Activated CD8-positive, alpha-beta memory T cell treated with anti-CD3 and anti-CD28 coated beads for 1 hour (primary cell): ENCODE results near the gene MAGEA12.
"Not testable (repeated sequence)": the region's sequence is repeated elsewhere in the genome, so short reads cannot be mapped to it uniquely, and the experiment has no call there.

Experiments
- DNase-seq, 2 donors: peaks; one replicate each; pipeline ENCODE4 v3.0.0-alpha.2; 2020; ENCODE audit warnings: low read depth in 1 of 2; ENCODE audit errors: extremely low read depth in 1 of 2

Gene MAGEA12, protein sequence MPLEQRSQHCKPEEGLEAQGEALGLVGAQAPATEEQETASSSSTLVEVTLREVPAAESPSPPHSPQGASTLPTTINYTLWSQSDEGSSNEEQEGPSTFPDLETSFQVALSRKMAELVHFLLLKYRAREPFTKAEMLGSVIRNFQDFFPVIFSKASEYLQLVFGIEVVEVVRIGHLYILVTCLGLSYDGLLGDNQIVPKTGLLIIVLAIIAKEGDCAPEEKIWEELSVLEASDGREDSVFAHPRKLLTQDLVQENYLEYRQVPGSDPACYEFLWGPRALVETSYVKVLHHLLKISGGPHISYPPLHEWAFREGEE

DNA sequence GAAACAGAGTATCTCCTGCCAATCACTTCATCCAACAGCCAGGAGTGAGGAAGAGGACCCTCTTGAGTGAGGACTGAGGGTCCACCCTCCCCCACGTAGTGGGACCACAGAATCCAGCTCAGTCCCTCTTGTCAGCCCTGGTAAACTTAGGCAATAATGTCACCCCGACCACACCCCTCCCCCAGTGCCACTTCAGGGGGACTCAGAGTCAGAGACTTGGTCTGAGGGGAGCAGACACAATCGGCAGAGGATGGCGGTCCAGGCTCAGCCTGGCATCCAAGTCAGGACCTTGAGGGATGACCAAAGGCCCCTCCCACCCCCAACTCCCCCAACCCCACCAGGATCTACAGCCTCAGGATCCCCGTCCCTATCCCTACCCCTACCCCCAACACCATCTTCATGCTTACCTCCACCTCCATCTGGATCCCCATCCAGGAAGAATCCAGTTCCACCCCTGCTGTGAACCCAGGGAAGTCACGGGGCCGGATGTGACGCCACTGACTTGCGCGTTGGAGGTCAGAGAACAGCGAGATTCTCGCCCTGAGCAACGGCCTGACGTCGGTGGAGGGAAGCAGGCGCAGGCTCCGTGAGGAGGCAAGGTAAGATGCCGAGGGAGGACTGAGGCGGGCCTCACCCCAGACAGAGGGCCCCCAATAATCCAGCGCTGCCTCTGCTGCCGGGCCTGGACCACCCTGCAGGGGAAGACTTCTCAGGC, at the start of gene MAGEA12, which contains the start of gene CSAG1:
Gene MAGEA12, plus strand, starts transcription at position 497 of the 715 bp plus-strand sequence. CDS start 2,405 bp downstream, outside the sequence.
Gene CSAG1, minus strand, starts transcription at position 461 of the 715 bp plus-strand sequence. CDS start 1,261 bp downstream, outside the sequence.
- DNase-seq = no peak

DNA sequence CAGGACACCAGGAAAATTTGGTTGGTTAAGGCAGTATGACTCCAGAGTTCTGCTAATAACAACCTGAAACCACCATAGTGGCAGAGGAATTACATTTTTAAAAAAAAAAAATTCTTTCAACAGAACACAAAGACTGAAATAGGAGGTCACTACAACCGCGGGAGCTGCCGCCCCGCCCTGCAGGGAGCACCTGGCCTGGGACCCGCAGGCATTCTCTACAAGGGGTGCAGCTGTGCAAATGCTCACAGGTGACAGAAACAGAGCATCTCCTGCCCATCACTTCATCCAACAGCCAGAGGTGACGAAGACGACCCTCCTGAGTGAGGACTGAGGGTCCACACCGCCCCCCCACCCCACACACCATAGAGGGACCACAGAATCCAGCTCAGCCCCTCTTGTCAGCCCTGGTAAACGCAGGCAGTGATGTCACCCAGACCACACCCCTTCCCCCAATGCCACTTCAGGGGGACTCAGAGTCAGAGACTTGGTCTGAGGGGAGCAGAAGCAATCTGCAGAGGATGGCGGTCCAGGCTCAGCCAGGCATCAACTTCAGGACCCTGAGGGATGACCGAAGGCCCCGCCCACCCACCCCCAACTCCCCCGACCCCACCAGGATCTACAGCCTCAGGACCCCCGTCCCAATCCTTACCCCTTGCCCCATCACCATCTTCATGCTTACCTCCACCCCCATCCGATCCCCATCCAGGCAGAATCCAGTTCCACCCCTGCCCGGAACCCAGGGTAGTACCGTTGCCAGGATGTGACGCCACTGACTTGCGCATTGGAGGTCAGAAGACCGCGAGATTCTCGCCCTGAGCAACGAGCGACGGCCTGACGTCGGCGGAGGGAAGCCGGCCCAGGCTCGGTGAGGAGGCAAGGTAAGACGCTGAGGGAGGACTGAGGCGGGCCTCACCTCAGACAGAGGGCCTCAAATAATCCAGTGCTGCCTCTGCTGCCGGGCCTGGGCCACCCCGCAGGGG, 35.3 kb upstream of the MAGEA12 start, which contains the start of gene MAGEA3:
Gene MAGEA3, plus strand, starts transcription at position 843 of the 980 bp plus-strand sequence. CDS start 2,039 bp downstream, outside the sequence.
- not testable (repeated sequence) for DNase-seq

DNA sequence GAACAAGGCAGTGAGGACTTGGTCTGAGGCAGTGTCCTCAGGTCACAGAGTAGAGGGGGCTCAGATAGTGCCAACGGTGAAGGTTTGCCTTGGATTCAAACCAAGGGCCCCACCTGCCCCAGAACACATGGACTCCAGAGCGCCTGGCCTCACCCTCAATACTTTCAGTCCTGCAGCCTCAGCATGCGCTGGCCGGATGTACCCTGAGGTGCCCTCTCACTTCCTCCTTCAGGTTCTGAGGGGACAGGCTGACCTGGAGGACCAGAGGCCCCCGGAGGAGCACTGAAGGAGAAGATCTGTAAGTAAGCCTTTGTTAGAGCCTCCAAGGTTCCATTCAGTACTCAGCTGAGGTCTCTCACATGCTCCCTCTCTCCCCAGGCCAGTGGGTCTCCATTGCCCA, 33.2 kb upstream of the MAGEA12 start:
- DNase-seq = not testable (repeated sequence)

DNA sequence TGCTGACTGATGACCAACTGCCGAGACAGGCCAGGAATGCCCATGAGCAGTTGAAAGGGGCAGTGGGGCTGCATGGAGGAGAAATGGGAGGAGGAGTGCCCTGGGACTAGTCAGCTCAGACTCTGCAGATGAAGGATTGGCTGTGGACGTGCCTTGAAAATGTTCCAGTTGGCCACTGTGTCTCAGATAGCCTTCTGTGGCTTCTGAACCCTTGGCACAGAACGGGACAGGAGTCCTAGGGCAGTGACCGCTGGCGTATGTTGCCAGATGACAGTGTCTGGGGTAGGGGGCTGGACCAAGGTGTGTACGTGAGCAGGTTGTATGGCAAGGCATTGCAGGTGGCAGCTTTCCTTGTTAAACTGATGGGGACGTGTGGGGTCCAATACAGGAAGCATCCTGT, 27.1 kb upstream of the MAGEA12 start:
- not testable (repeated sequence) for DNase-seq

DNA sequence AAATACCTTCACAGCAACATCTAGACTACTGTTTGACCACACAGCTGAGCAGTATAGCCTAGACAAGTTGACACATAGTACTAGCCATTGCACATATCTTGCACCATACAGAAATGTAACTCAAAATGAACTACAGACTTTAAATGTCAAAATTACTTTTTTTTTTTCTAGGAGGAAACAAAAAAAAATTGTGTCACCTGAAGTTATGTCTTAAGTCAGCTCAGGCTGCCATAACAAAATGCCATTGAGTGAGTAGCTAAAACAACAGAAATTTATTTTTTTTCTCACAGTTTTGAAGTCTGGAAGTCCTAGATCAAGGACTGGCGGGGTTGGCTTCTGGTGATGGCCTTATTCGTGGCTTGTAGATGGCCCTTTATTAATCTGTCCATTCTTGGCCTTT, 24.4 kb upstream of the MAGEA12 start, which contains the start of gene CSAG2:
Gene CSAG2, minus strand, starts transcription at position 101 of the 400 bp plus-strand sequence. CDS start 161 bp downstream, outside the sequence.
- not testable (repeated sequence) for DNase-seq

DNA sequence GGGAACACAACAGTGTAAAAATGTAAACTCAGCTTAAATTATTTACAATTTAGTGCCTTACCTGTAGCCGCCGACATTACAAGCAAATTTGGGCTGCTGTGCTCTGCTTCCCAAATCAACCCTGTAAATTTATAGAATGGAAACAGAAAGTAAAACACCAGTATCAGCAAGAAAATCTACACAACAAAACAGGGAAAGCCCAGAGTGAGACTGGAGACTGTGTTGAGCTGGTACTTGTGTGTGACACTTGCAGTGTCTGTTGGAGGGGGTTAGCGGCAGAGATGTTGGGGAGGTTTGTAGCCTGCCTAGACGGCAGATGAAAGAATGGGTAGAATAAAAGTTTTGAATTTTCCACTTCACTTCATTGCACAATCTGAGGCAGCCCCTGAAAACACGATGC, 20.4 kb upstream of the MAGEA12 start:
- DNase-seq = not testable (repeated sequence)

DNA sequence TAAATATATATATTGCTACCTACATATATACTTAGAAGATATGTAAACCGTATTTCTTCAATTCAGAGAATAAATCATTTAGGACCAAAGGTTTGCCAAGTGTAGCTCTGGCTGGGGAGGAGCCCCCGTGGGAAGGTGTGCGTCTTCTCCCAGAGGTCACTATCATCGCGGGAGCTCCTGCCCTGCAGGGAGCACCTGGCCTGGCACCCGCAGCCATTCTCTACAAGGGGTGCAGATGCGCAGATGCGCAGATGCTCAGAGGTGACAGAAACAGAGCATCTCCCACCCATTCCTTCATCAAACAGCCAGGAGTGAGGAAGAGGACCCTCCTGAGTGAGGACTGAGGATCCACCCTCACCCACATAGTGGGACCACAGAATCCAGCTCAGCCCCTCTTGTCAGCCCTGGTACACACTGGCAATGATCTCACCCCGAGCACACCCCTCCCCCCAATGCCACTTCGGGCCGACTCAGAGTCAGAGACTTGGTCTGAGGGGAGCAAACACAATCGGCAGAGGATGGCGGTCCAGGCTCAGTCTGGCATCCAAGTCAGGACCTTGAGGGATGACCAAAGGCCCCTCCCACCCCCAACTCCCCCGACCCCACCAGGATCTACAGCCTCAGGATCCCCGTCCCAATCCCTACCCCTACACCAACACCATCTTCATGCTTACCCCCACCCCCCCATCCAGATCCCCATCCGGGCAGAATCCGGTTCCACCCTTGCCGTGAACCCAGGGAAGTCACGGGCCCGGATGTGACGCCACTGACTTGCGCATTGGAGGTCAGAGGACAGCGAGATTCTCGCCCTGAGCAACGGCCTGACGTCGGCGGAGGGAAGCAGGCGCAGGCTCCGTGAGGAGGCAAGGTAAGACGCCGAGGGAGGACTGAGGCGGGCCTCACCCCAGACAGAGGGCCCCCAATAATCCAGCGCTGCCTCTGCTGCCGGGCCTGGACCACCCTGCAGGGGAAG, 19.5 kb upstream of the MAGEA12 start, which contains the start of gene MAGEA2B:
Gene MAGEA2B, plus strand, starts transcription at position 814 of the 973 bp plus-strand sequence. CDS start 2,479 bp downstream, outside the sequence.
- DNase-seq = not testable (repeated sequence)

DNA sequence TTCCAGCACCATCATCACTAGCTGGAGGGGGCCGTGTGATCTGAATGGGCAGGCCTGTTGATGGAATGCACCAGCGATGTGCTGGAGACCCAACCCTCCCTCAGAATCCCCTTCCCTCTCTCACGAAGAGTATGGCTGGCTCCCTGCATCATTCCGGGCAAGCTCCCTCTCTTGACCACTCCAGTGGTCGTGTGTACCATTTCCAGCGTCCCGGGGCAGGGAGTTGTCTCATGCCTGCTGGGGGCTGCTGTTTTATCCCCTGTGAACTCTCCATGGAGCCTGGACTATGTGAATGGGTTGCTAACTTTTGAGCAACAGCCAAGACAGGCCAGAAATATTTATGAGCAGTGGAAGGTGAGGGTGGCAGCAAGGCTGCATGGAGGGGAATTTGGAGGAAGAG, 8.1 kb upstream of the MAGEA12 start:
- DNase-seq = no peak

DNA sequence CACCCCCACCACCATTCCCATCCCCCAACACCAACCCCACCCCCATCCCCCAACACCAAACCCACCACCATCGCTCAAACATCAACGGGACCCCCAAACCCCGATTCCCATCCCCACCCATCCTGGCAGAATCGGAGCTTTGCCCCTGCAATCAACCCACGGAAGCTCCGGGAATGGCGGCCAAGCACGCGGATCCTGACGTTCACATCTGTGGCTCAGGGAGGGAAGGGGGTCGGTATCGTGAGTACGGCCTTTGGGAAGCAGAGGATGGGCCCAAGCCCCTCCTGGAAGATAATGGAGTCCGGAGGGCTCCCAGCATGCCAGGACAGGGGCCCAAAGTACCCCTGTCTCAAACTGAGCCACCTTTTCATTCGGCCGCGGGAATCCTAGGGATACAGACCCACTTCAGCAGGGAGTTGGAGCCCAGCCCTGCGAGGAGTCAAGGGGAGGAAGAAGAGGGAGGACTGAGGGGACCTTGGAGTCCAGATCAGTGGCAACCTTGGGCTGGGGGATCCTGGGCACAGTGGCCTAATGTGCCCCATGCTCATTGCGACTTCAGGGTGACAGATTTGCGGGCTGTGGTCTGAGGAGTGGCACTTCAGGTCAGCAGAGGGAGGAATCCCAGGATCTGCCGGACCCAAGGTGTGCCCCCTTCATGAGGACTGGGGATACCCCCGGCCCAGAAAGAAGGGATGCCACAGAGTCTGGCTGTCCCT, 744 bp downstream of the MAGEA12 start:
- DNase-seq = not testable (repeated sequence)

DNA sequence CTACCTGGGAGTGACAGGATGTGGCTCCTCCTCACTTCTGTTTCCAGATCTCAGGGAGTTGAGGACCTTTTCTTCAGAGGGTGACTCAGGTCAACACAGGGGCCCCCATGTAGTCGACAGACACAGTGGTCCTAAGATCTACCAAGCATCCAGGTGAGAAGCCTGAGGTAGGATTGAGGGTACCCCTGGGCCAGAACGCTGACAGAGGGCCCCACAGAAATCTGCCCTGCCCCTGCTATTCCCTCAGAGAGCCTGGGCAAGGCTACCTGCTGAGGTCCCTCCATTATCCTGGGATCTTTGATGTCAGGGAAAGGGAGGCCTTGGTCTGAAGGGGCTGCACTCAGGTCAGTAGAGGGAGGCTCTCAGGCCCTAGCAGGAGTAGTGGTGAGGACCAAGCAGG, 1.5 kb downstream of the MAGEA12 start:
- no peak for DNase-seq

DNA sequence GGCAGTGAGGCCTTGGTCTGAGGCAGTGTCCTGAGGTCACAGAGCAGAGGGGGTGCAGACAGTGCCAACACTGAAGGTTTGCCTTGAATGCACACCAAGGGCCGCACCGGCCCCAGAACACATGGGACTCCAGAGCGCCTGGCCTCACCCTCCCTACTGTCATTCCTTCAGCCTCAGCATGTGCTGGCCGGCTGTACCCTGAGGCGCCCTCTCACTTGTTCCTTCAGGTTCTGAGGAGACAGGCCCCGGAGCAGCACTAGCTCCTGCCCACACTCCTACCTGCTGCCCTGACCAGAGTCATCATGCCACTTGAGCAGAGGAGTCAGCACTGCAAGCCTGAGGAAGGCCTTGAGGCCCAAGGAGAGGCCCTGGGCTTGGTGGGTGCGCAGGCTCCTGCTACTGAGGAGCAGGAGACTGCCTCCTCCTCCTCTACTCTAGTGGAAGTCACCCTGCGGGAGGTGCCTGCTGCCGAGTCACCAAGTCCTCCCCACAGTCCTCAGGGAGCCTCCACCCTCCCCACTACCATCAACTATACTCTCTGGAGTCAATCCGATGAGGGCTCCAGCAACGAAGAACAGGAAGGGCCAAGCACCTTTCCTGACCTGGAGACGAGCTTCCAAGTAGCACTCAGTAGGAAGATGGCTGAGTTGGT, 2.4 kb downstream of the MAGEA12 start:
- DNase-seq = no peak

DNA sequence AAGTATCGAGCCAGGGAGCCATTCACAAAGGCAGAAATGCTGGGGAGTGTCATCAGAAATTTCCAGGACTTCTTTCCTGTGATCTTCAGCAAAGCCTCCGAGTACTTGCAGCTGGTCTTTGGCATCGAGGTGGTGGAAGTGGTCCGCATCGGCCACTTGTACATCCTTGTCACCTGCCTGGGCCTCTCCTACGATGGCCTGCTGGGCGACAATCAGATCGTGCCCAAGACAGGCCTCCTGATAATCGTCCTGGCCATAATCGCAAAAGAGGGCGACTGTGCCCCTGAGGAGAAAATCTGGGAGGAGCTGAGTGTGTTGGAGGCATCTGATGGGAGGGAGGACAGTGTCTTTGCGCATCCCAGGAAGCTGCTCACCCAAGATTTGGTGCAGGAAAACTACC, 3.0 kb downstream of the MAGEA12 start:
- not testable (repeated sequence) for DNase-seq

DNA sequence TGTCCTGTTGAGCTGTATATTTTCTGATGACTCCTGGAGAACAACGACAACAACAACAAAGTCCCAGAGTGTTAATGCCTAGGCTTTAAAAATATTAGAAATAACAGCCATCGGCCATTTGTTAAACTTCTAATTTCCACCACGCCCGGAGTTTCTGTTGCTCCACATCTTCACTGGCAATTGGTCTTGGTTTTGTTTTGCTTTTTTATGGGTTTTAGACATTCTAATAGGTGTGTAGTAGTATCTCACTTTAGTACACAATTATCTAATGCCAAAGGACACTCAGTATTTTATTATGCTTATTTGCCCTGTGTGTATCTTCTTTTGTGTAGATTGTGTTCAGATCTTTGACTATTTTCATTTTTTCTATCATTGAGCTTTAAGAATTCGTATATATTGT, 5.0 kb downstream of the MAGEA12 start:
- no peak for DNase-seq

DNA sequence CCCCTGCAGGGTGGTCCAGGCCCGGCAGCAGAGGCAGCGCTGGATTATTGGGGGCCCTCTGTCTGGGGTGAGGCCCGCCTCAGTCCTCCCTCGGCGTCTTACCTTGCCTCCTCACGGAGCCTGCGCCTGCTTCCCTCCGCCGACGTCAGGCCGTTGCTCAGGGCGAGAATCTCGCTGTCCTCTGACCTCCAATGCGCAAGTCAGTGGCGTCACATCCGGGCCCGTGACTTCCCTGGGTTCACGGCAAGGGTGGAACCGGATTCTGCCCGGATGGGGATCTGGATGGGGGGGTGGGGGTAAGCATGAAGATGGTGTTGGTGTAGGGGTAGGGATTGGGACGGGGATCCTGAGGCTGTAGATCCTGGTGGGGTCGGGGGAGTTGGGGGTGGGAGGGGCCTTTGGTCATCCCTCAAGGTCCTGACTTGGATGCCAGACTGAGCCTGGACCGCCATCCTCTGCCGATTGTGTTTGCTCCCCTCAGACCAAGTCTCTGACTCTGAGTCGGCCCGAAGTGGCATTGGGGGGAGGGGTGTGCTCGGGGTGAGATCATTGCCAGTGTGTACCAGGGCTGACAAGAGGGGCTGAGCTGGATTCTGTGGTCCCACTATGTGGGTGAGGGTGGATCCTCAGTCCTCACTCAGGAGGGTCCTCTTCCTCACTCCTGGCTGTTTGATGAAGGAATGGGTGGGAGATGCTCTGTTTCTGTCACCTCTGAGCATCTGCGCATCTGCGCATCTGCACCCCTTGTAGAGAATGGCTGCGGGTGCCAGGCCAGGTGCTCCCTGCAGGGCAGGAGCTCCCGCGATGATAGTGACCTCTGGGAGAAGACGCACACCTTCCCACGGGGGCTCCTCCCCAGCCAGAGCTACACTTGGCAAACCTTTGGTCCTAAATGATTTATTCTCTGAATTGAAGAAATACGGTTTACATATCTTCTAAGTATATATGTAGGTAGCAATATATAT, 20.4 kb downstream of the MAGEA12 start, which contains the start of gene MAGEA2:
Gene MAGEA2, minus strand, starts transcription at position 157 of the 965 bp plus-strand sequence. CDS start 2,479 bp downstream, outside the sequence.
- not testable (repeated sequence) for DNase-seq

DNA sequence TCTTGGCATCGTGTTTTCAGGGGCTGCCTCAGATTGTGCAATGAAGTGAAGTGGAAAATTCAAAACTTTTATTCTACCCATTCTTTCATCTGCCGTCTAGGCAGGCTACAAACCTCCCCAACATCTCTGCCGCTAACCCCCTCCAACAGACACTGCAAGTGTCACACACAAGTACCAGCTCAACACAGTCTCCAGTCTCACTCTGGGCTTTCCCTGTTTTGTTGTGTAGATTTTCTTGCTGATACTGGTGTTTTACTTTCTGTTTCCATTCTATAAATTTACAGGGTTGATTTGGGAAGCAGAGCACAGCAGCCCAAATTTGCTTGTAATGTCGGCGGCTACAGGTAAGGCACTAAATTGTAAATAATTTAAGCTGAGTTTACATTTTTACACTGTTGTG, 21.3 kb downstream of the MAGEA12 start:
- not testable (repeated sequence) for DNase-seq

DNA sequence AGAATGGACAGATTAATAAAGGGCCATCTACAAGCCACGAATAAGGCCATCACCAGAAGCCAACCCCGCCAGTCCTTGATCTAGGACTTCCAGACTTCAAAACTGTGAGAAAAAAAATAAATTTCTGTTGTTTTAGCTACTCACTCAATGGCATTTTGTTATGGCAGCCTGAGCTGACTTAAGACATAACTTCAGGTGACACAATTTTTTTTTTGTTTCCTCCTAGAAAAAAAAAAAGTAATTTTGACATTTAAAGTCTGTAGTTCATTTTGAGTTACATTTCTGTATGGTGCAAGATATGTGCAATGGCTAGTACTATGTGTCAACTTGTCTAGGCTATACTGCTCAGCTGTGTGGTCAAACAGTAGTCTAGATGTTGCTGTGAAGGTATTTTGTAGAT, 25.4 kb downstream of the MAGEA12 start, which contains the start of gene CSAG3:
Gene CSAG3, plus strand, starts transcription at position 301 of the 400 bp plus-strand sequence.
- DNase-seq = not testable (repeated sequence)

DNA sequence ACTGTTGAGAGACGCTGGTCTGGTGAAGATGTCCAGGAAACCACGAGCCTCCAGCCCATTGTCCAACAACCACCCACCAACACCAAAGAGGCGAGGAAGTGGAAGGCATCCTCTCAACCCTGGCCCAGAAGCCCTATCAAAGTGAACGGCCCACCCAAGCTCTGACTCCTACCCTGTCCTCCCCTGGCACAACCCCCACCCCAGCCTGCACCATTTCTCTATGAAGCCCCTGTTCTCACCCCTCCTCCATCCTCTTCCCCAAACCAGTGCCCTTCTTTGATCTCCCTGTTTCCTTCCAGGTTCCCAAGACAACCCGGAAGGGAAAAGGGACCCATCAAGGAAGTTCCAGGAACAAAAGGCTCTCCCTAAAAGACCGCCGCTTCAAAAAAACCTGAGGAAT, 26.0 kb downstream of the MAGEA12 start:
- DNase-seq = not testable (repeated sequence)
